ENCODE measurements around the gene ELOF1. TPM values are rescaled to one million over a fixed set of nuclear protein-coding genes. Genes with fewer than 3 reads are reported as not detected.

The ELOF1 gene
- total RNA-seq, 1 experiment from 2014 or later = 65.5 TPM

GRCh38 chr19:11551603-11552235 is 7.3 kb downstream of the ELOF1 start:
- Histone ChIP-seq H3K36me3 (ENCODE audit: low read depth) (0 out of 2 replicates have a peak, but pooled peaks cover 11% of the 10 kb centered on the region), H3K4me2 (no peak overlapping the region), H2AFZ (no peak overlapping the region), H3K4me3 (no peak overlapping the region), H3F3A (ENCODE audit: insufficient read depth, low read depth) (peaks cover 2% of the 10 kb centered on the region; the same call in 1 of the 2 replicates), H3K9me3 (ENCODE audit: insufficient read depth, low read depth) (no peaks in the 10 kb centered on the region), H4K20me1 (ENCODE audit: insufficient read depth) (peaks cover 13% of the 10 kb centered on the region), H3K27ac (no peak overlapping the region), H3K79me2 (ENCODE audit: low read depth) (peaks cover 20% of the 10 kb centered on the region), H3K4me1 (replicated peaks; ENCODE audit: insufficient read depth) (no peaks in the 10 kb centered on the region), H3K27me3 (ENCODE audit: insufficient read depth, low read depth) (no peaks in the 10 kb centered on the region), H3K9me2 (ENCODE audit: insufficient read depth) (no peaks in the 10 kb centered on the region)
- ChIA-PET CTCF (interaction anchor here (0.5 kb wide), 1 partner anchor 258 kb away, joined by 24 read pairs; no protein-coding TSS in a partner anchor), POLR2A (ENCODE audit: unreplicated experiment) (no interaction called here)
- BruUV-seq (replicated peaks) = no TSS peak
- TF ChIP-seq CTCF (conservative IDR thresholded peaks at IDR 0.05) (no peak; the same call in 1 of the 2 replicates), EZH2 (IDR thresholded peaks at IDR 0.05; ENCODE audit: low read depth) (no peak)
- DNase-seq = no peak
- intact Hi-C loops (cut with micrococcal nuclease; ENCODE audit: unreplicated experiment) = no loop called here

GRCh38 chr19:11550265-11550664 is 8.8 kb downstream of the ELOF1 start:
- H3K4me2 ChIP-seq = no peak overlapping the region
- ChIA-PET CTCF (no interaction called here), POLR2A (ENCODE audit: unreplicated experiment) (no interaction called here)
- H3K4me3 ChIP-seq = no peak overlapping the region
- H3K9me2 ChIP-seq (ENCODE audit: insufficient read depth) = no peaks in the 10 kb centered on the region
- 0 out of 2 replicates have a peak, but pooled peaks cover 11% of the 10 kb centered on the region for H3K36me3 ChIP-seq (ENCODE audit: low read depth)
- no peaks in the 10 kb centered on the region for H3K9me3 ChIP-seq (ENCODE audit: insufficient read depth, low read depth)
- peaks cover under 1% of the 10 kb centered on the region for H4K20me1 ChIP-seq (ENCODE audit: insufficient read depth)
- intact Hi-C loops (cut with micrococcal nuclease; ENCODE audit: unreplicated experiment) = no loop called here
- H3K27ac ChIP-seq = no peak overlapping the region
- no peaks in the 10 kb centered on the region for H3K27me3 ChIP-seq (ENCODE audit: insufficient read depth, low read depth)
- TF ChIP-seq EZH2 (IDR thresholded peaks at IDR 0.05; ENCODE audit: low read depth) (no peak), CTCF (conservative IDR thresholded peaks at IDR 0.05) (no peak)
- no peak overlapping the region for H2AFZ ChIP-seq
- H3K4me1 ChIP-seq (replicated peaks; ENCODE audit: insufficient read depth) = no peaks in the 10 kb centered on the region
- H3F3A ChIP-seq (ENCODE audit: insufficient read depth, low read depth) = peaks cover 5% of the 10 kb centered on the region; the same call in 1 of the 2 replicates
- DNase-seq = no peak
- no TSS peak for BruUV-seq (replicated peaks)
- peaks cover 5% of the 10 kb centered on the region; the same call in 1 of the 2 replicates for H3K79me2 ChIP-seq (ENCODE audit: low read depth)

DNA sequence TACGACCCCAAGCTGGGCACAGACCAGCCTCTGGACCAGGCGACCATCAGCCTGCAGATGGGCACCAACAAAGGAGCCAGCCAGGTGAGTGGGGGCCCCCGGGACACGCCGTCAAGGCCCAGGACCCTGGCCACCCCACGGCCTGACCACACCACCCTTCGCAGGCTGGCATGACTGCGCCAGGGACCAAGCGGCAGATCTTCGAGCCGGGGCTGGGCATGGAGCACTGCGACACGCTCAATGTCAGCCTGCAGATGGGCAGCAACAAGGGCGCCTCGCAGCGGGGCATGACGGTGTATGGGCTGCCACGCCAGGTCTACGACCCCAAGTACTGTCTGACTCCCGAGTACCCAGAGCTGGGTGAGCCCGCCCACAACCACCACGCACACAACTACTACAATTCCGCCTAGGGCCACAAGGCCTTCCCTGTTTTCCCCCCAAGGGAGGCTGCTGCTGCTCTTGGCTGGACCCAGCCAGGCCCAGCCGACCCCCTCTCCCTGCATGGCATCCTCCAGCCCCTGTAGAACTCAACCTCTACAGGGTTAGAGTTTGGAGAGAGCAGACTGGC is 9.6 kb downstream of the ELOF1 start:
- H3K4me2 ChIP-seq = no peak overlapping the region
- no peak overlapping the region for H3K27ac ChIP-seq
- no peak overlapping the region for H3K4me3 ChIP-seq
- TF ChIP-seq EZH2 (IDR thresholded peaks at IDR 0.05; ENCODE audit: low read depth) (no peak), CTCF (conservative IDR thresholded peaks at IDR 0.05) (no peak)
- H3K79me2 ChIP-seq (ENCODE audit: low read depth) = no peaks in the 10 kb centered on the region
- intact Hi-C loops (cut with micrococcal nuclease; ENCODE audit: unreplicated experiment) = no loop called here
- H2AFZ ChIP-seq = no peak overlapping the region
- H3K27me3 ChIP-seq (ENCODE audit: insufficient read depth, low read depth) = no peaks in the 10 kb centered on the region
- no peak for DNase-seq
- no peaks in the 10 kb centered on the region for H3K9me3 ChIP-seq (ENCODE audit: insufficient read depth, low read depth)
- peaks cover 7% of the 10 kb centered on the region; the same call in 1 of the 2 replicates for H3F3A ChIP-seq (ENCODE audit: insufficient read depth, low read depth)
- no peaks in the 10 kb centered on the region for H3K4me1 ChIP-seq (replicated peaks; ENCODE audit: insufficient read depth)
- H4K20me1 ChIP-seq (ENCODE audit: insufficient read depth) = no peaks in the 10 kb centered on the region
- CTCF ChIA-PET = no interaction called here
- 0 out of 2 replicates have a peak, but pooled peaks cover 9% of the 10 kb centered on the region for H3K36me3 ChIP-seq (ENCODE audit: low read depth)
- POLR2A ChIA-PET (ENCODE audit: unreplicated experiment) = no interaction called here
- H3K9me2 ChIP-seq (ENCODE audit: insufficient read depth) = no peaks in the 10 kb centered on the region
- no TSS peak for BruUV-seq (replicated peaks)
